Ovary (tissue), 3 donors: ENCODE results near the gene CCDC12.

Source experiments
- CTCF ChIP-seq, 3 donors: fragments of 450-650 bp in 2 of 3; fragments of 200-600 bp in 1 of 3; IDR thresholded peaks; one replicate each; pipeline versions ENCODE4 v1.5.1 to v1.8.0; 2016 to 2022; ENCODE audit warnings: antibody characterized with exemption in 3 of 3, mild to moderate bottlenecking in 1 of 3
- EP300 ChIP-seq: sonication (generic); formaldehyde crosslinking; IDR thresholded peaks from one replicate; pipeline ENCODE4 v1.6.1; 2017; ENCODE audit warnings: antibody characterized with exemption
- donor health status: DM: no; HTN: no; CAD: no.

GRCh38 chr3:46922426-46922825, 54.1 kb downstream of the CCDC12 start:
- TF ChIP-seq EP300, result no peak
- TF ChIP-seq CTCF (IDR thresholded peaks at IDR 0.05), result no peak
